Neural cell (in vitro differentiated cells): ENCODE results near the gene FBLN5. TPM values are rescaled to one million over a fixed set of nuclear protein-coding genes. Genes with fewer than 3 reads are reported as not detected.

Source experiments
- H2AFZ ChIP-seq: fragments of 200-600, 300-800 bp; sonication (generic), shearing (Covaris generic); 2 replicates; pipeline ENCODE4 v1.6.0; 2014; ENCODE audit warnings: low read depth, mild to moderate bottlenecking, antibody characterized with exemption, low read length, moderate library complexity
- H3F3A ChIP-seq: fragments of 200-600 bp; shearing (Covaris generic); 2 replicates; pipeline ENCODE4 v1.6.1; 2016; ENCODE audit warnings: mild to moderate bottlenecking, moderate library complexity, mixed read lengths, antibody characterized with exemption, low read length; ENCODE audit not compliant: insufficient read depth, poor library complexity, severe bottlenecking
- H3K27ac ChIP-seq: fragments of 200-600, 300-800 bp; sonication (generic), shearing (Covaris generic); 2 replicates; pipeline ENCODE4 v1.5.1; 2014; ENCODE audit warnings: mild to moderate bottlenecking, low read length, moderate library complexity
- H3K27me3 ChIP-seq: fragments of 300-800, 200-600 bp; sonication (generic), shearing (Covaris generic); 2 replicates; pipeline ENCODE4 v1.6.0; 2014; ENCODE audit warnings: mild to moderate bottlenecking, low read depth, low read length, moderate library complexity; ENCODE audit not compliant: insufficient read depth
- H3K36me3 ChIP-seq: fragments of 300-800, 200-600 bp; sonication (generic), shearing (Covaris generic); 2 replicates; pipeline ENCODE4 v1.5.1; 2014; ENCODE audit warnings: mild to moderate bottlenecking, antibody characterized with exemption, low read length, moderate library complexity; ENCODE audit not compliant: insufficient read depth
- H3K4me2 ChIP-seq: fragments of 300-800, 200-600 bp; sonication (generic), shearing (Covaris generic); 2 replicates; pipeline ENCODE4 v1.6.0; 2014; ENCODE audit warnings: mild to moderate bottlenecking, low read length
- H3K4me3 ChIP-seq: fragments of 300-800, 200-600 bp; sonication (generic), shearing (Covaris generic); 2 replicates; pipeline ENCODE4 v1.5.1; 2014; ENCODE audit warnings: mild to moderate bottlenecking, low read length, moderate library complexity
- H3K79me2 ChIP-seq: fragments of 200-600 bp; shearing (Covaris generic); replicated peaks from 2 replicates; pipeline ENCODE4 v1.6.0; 2014; ENCODE audit warnings: mild to moderate bottlenecking, low read length, moderate library complexity; ENCODE audit not compliant: insufficient read depth
- H3K9ac ChIP-seq: fragments of 300-800, 200-600 bp; sonication (generic), shearing (Covaris generic); 2 replicates; pipeline ENCODE4 v1.6.1; 2016; ENCODE audit warnings: mild to moderate bottlenecking, low read length, mixed read lengths
- H3K9me2 ChIP-seq: fragments of 200-600 bp; shearing (Covaris generic); 2 replicates; pipeline ENCODE4 v1.6.1; 2016; ENCODE audit warnings: mild to moderate bottlenecking, low read length, mixed read lengths; ENCODE audit not compliant: insufficient read depth
- H3K9me3 ChIP-seq: fragments of 200-600, 300-800 bp; sonication (generic), shearing (Covaris generic); 2 replicates; pipeline ENCODE4 v1.6.1; 2016; ENCODE audit warnings: mild to moderate bottlenecking, mixed run types, low read length, moderate library complexity, mixed read lengths
- H4K20me1 ChIP-seq: fragments of 200-600 bp; shearing (Covaris generic); 2 replicates; pipeline ENCODE4 v1.6.1; 2016; ENCODE audit warnings: mild to moderate bottlenecking, mixed run types; ENCODE audit not compliant: insufficient read depth
- EP300 ChIP-seq: fragments of 450-650 bp; conservative IDR thresholded peaks from 2 replicates; pipeline ENCODE4 v1.6.1; 2014; ENCODE audit warnings: antibody characterized with exemption, mild to moderate bottlenecking, moderate library complexity; ENCODE audit not compliant: poor library complexity, severe bottlenecking
- EZH2 ChIP-seq: fragments of 200-600, 300-800 bp; shearing (Covaris generic), sonication (generic); IDR thresholded peaks from 2 replicates; pipeline ENCODE4 v1.6.1; 2014; ENCODE audit warnings: antibody characterized with exemption, low read length, borderline replicate concordance, mild to moderate bottlenecking; ENCODE audit not compliant: insufficient read depth, poor library complexity, severe bottlenecking
- MXI1 ChIP-seq: fragments of 450-650 bp; conservative IDR thresholded peaks from 2 replicates; pipeline ENCODE4 v1.6.1; 2014; ENCODE audit warnings: antibody characterized with exemption, mild to moderate bottlenecking; ENCODE audit not compliant: poor library complexity, severe bottlenecking
- POLR2AphosphoS5 ChIP-seq: IDR thresholded peaks from 2 replicates; pipeline ENCODE4 v1.6.1; 2012
- RAD21 ChIP-seq: fragments of 450-650 bp; conservative IDR thresholded peaks from 2 replicates; pipeline ENCODE4 v1.6.1; 2014; ENCODE audit warnings: antibody characterized with exemption, mild to moderate bottlenecking, moderate library complexity
- SMC3 ChIP-seq: fragments of 450-650 bp; conservative IDR thresholded peaks from 2 replicates; pipeline ENCODE4 v1.6.1; 2014; ENCODE audit warnings: antibody characterized with exemption, mild to moderate bottlenecking, moderate library complexity; ENCODE audit not compliant: poor library complexity
- TAF1 ChIP-seq: IDR thresholded peaks from 2 replicates; pipeline ENCODE4 v1.6.1; 2012; ENCODE audit warnings: low read depth
- polyA plus RNA-seq: library from polyadenylated mRNA; depleted of rRNA; stranded (reverse); fragments of >200 nt; gene quantifications from 2 replicates; pipeline ENCODE4 v1.2.3, GENCODE V29; 2014
- TF ChIP-seq, protein P1 (sequence below): IDR thresholded peaks from 2 replicates; pipeline ENCODE4 v1.6.1; 2012; ENCODE audit warnings: borderline replicate concordance
- TF ChIP-seq, protein P2 (sequence below): fragments of 450-650 bp; IDR thresholded peaks from 2 replicates; pipeline ENCODE4 v1.5.1; 2014; ENCODE audit warnings: antibody characterized with exemption, mild to moderate bottlenecking, moderate library complexity; ENCODE audit not compliant: poor library complexity, severe bottlenecking

FBLN5 gene
- polyA plus RNA-seq, 1 donor from 2014 or later: 1.5 TPM

- H4K20me1 ChIP-seq: no peaks in the 10 kb centered on the region
- TF ChIP-seq SMC3 (no peak), RAD21 (no peak), MXI1 (no peak), POLR2AphosphoS5 (no peak), TAF1 (no peak), EZH2 (no peak), EP300 (no peak)
- TF ChIP-seq, protein P1, sequence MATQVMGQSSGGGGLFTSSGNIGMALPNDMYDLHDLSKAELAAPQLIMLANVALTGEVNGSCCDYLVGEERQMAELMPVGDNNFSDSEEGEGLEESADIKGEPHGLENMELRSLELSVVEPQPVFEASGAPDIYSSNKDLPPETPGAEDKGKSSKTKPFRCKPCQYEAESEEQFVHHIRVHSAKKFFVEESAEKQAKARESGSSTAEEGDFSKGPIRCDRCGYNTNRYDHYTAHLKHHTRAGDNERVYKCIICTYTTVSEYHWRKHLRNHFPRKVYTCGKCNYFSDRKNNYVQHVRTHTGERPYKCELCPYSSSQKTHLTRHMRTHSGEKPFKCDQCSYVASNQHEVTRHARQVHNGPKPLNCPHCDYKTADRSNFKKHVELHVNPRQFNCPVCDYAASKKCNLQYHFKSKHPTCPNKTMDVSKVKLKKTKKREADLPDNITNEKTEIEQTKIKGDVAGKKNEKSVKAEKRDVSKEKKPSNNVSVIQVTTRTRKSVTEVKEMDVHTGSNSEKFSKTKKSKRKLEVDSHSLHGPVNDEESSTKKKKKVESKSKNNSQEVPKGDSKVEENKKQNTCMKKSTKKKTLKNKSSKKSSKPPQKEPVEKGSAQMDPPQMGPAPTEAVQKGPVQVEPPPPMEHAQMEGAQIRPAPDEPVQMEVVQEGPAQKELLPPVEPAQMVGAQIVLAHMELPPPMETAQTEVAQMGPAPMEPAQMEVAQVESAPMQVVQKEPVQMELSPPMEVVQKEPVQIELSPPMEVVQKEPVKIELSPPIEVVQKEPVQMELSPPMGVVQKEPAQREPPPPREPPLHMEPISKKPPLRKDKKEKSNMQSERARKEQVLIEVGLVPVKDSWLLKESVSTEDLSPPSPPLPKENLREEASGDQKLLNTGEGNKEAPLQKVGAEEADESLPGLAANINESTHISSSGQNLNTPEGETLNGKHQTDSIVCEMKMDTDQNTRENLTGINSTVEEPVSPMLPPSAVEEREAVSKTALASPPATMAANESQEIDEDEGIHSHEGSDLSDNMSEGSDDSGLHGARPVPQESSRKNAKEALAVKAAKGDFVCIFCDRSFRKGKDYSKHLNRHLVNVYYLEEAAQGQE: no peak
- TF ChIP-seq, protein P2, sequence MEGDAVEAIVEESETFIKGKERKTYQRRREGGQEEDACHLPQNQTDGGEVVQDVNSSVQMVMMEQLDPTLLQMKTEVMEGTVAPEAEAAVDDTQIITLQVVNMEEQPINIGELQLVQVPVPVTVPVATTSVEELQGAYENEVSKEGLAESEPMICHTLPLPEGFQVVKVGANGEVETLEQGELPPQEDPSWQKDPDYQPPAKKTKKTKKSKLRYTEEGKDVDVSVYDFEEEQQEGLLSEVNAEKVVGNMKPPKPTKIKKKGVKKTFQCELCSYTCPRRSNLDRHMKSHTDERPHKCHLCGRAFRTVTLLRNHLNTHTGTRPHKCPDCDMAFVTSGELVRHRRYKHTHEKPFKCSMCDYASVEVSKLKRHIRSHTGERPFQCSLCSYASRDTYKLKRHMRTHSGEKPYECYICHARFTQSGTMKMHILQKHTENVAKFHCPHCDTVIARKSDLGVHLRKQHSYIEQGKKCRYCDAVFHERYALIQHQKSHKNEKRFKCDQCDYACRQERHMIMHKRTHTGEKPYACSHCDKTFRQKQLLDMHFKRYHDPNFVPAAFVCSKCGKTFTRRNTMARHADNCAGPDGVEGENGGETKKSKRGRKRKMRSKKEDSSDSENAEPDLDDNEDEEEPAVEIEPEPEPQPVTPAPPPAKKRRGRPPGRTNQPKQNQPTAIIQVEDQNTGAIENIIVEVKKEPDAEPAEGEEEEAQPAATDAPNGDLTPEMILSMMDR: no peak
- no peaks in the 10 kb centered on the region for H3K9me3 ChIP-seq
- H3K9ac ChIP-seq: no peak overlapping the region
- H3K27ac ChIP-seq: no peak overlapping the region
- no peaks in the 10 kb centered on the region for H3K27me3 ChIP-seq
- no peaks in the 10 kb centered on the region for H3K79me2 ChIP-seq
- H3K9me2 ChIP-seq: no peaks in the 10 kb centered on the region
- no peak overlapping the region for H3K4me2 ChIP-seq
- no peak overlapping the region for H3K4me3 ChIP-seq
- no peaks in the 10 kb centered on the region for H3F3A ChIP-seq
- H3K36me3 ChIP-seq: no peaks in the 10 kb centered on the region
- H2AFZ ChIP-seq: no peak overlapping the region
Observed at GRCh38 chr14:91893669-91894068, 53.8 kb downstream of the FBLN5 start.

GRCh38 chr14:91893007-91893406, 54.5 kb downstream of the FBLN5 start:
- H3K9me3 ChIP-seq: no peaks in the 10 kb centered on the region
- H4K20me1 ChIP-seq: no peaks in the 10 kb centered on the region
- H3K4me2 ChIP-seq: no peak overlapping the region
- no peaks in the 10 kb centered on the region for H3K9me2 ChIP-seq
- no peaks in the 10 kb centered on the region for H3K27me3 ChIP-seq
- H3K36me3 ChIP-seq: no peaks in the 10 kb centered on the region
- H3K79me2 ChIP-seq: no peaks in the 10 kb centered on the region
- H2AFZ ChIP-seq: no peak overlapping the region
- H3F3A ChIP-seq: no peaks in the 10 kb centered on the region
- TF ChIP-seq EP300 (no peak), MXI1 (no peak), EZH2 (no peak), SMC3 (no peak)
- TF ChIP-seq, protein P2: peak; percentile 26
- no peak overlapping the region for H3K4me3 ChIP-seq
- no peak overlapping the region for H3K9ac ChIP-seq
- H3K27ac ChIP-seq: no peak overlapping the region
